ENCODE data around the gene FLII. TPM values are rescaled to one million over a fixed set of nuclear protein-coding genes. Genes with fewer than 3 reads are reported as not detected.
A peak's percentile ranks its signal among the peaks of the same experiment; 100 is the strongest.

FLII gene
- total and polyA plus RNA-seq, 2 experiments from 2014 or later = 175 to 373 TPM

GRCh38 chr17:18254888-18255649 is 3.5 kb downstream of the FLII start:
- Histone ChIP-seq H2AFZ (no peak overlapping the region), H3K36me3 (ENCODE audit: insufficient read depth) (peaks cover 12% of the 10 kb centered on the region), H3K4me3 (no peak overlapping the region), H3K79me2 (replicated peaks; ENCODE audit: insufficient read depth) (peaks cover 27% of the 10 kb centered on the region), H3K27me3 (ENCODE audit: insufficient read depth) (no peaks in the 10 kb centered on the region), H4K20me1 (replicated peaks; ENCODE audit: insufficient read depth) (peaks cover 4% of the 10 kb centered on the region), H3K4me1 (ENCODE audit: insufficient read depth) (peaks cover 15% of the 10 kb centered on the region), H3K4me2 (no peak overlapping the region), H3K27ac (ENCODE audit: low read depth) (no peak overlapping the region), H3F3A (replicated peaks; ENCODE audit: low read depth) (peaks cover 13% of the 10 kb centered on the region), H3K9me2 (ENCODE audit: insufficient read depth) (no peaks in the 10 kb centered on the region)
- Mint-ChIP-seq H3K9me3 (no peaks in the 10 kb centered on the region), H3K4me1 (peaks cover 21% of the 10 kb centered on the region), H3K27ac (no peak overlapping the region), H3K36me3 (ENCODE audit: low read depth) (peaks cover 58% of the 10 kb centered on the region), H3K4me3 (peak overlapping the region; percentile 16; the same call in 1 of the 3 replicates), H3K27me3 (ENCODE audit: insufficient read depth, low read depth, poor library complexity) (peaks cover 8% of the 10 kb centered on the region)
- ATAC-seq = no peak
- TF ChIP-seq, protein P1, sequence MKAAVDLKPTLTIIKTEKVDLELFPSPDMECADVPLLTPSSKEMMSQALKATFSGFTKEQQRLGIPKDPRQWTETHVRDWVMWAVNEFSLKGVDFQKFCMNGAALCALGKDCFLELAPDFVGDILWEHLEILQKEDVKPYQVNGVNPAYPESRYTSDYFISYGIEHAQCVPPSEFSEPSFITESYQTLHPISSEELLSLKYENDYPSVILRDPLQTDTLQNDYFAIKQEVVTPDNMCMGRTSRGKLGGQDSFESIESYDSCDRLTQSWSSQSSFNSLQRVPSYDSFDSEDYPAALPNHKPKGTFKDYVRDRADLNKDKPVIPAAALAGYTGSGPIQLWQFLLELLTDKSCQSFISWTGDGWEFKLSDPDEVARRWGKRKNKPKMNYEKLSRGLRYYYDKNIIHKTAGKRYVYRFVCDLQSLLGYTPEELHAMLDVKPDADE (IDR thresholded peaks at IDR 0.05) = no peak
- TF ChIP-seq POLR2AphosphoS5 (IDR thresholded peaks at IDR 0.05; ENCODE audit: low read depth) = no peak
- TF ChIP-seq, protein P2, sequence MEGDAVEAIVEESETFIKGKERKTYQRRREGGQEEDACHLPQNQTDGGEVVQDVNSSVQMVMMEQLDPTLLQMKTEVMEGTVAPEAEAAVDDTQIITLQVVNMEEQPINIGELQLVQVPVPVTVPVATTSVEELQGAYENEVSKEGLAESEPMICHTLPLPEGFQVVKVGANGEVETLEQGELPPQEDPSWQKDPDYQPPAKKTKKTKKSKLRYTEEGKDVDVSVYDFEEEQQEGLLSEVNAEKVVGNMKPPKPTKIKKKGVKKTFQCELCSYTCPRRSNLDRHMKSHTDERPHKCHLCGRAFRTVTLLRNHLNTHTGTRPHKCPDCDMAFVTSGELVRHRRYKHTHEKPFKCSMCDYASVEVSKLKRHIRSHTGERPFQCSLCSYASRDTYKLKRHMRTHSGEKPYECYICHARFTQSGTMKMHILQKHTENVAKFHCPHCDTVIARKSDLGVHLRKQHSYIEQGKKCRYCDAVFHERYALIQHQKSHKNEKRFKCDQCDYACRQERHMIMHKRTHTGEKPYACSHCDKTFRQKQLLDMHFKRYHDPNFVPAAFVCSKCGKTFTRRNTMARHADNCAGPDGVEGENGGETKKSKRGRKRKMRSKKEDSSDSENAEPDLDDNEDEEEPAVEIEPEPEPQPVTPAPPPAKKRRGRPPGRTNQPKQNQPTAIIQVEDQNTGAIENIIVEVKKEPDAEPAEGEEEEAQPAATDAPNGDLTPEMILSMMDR (conservative IDR thresholded peaks at IDR 0.05; ENCODE audit: low read depth in 2 of 2) = peak in 1 of 2 experiments; percentile 22; a peak in 2 of 4 replicates
- no peak for DNase-seq (ENCODE audit: low spot score)

DNA sequence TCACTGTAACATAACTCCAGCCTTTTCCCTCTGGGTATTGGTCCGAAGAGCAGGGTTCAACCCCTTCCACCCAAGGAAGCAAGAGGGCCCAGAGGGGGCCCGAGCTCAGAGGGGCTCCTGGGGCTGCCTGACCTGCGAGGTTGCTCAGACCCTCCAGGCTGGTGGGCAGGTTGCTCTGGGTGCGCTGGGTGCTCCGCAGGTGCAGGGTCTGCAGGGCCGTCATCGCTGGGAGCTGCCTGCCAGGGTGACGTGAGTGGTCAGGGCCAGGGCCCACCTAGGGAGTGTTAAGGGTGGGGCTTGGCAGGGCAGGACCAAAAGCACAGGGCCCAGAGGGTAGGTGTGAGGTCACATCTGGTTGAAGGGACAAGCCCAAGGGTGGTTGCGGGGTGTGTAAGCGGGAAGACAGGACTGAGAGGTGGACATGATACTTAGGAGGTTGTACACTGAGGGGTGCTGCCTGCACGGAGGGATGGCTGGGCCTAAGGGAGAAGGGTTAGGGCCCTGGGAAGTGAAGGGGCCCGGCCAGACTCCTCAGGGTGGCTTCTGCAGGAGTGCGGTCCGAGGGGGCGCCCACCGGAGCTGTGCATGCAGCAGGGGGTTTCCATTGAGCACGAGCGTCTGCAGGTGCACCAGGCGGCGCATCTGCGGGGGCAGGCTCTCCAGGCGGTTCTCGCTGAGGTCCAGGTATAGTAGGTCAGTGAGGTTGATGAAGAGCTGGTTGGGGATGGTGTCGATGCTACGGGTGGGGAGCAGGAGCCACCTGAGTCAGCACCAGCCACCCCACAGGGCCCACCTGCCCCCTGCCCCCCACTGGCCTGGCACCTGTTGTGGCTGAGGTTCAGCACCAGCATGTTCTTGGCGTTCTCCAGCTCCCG is 4.4 kb downstream of the FLII start:
- H3K27me3 Mint-ChIP-seq (ENCODE audit: insufficient read depth, low read depth, poor library complexity) = peaks cover 11% of the 10 kb centered on the region
- peaks cover 64% of the 10 kb centered on the region for H3K36me3 Mint-ChIP-seq (ENCODE audit: low read depth)
- H3K27ac Mint-ChIP-seq = no peak overlapping the region
- H3K4me1 Mint-ChIP-seq = peaks cover 16% of the 10 kb centered on the region
- ATAC-seq = no peak
- no peak for DNase-seq (ENCODE audit: low spot score)
- H4K20me1 ChIP-seq (replicated peaks; ENCODE audit: insufficient read depth) = peaks cover 4% of the 10 kb centered on the region
- H3K4me3 Mint-ChIP-seq = no peak overlapping the region
- peaks cover 27% of the 10 kb centered on the region for H3K79me2 ChIP-seq (replicated peaks; ENCODE audit: insufficient read depth)
- no peak overlapping the region for H2AFZ ChIP-seq
- H3K27ac ChIP-seq (ENCODE audit: low read depth) = no peak overlapping the region
- H3K4me3 ChIP-seq = no peak overlapping the region
- TF ChIP-seq CREB1 (CRISPR knock-in tag; IDR thresholded peaks at IDR 0.05; ENCODE audit: low read depth) = no peak
- TF ChIP-seq, protein P1 (IDR thresholded peaks at IDR 0.05) = no peak
- TF ChIP-seq, protein P2 (conservative IDR thresholded peaks at IDR 0.05; ENCODE audit: low read depth in 2 of 2) = no peak
- no peak for TF ChIP-seq NANOG (IDR thresholded peaks at IDR 0.05; ENCODE audit: borderline replicate concordance)
- no peak for TF ChIP-seq STAT1 (IDR thresholded peaks at IDR 0.05; ENCODE audit: unreplicated experiment)
- no peak for TF ChIP-seq REST (IDR thresholded peaks at IDR 0.05; ENCODE audit: unreplicated experiment)
- no peak for TF ChIP-seq ZNF114 (CRISPR knock-in tag; IDR thresholded peaks at IDR 0.05)
- no peak for TF ChIP-seq EZH2 (IDR thresholded peaks at IDR 0.05; ENCODE audit: low read depth, unreplicated experiment)
- no peak for TF ChIP-seq POLR2AphosphoS5 (IDR thresholded peaks at IDR 0.05; ENCODE audit: low read depth)
- H3K4me2 ChIP-seq = no peak overlapping the region
- H3F3A ChIP-seq (replicated peaks; ENCODE audit: low read depth) = 0 out of 2 replicates have a peak, but pooled peaks cover 6% of the 10 kb centered on the region
- no peaks in the 10 kb centered on the region for H3K9me2 ChIP-seq (ENCODE audit: insufficient read depth)
- H3K4me1 ChIP-seq (ENCODE audit: insufficient read depth) = peaks cover 9% of the 10 kb centered on the region
- H3K27me3 ChIP-seq (ENCODE audit: insufficient read depth) = no peaks in the 10 kb centered on the region
- no peaks in the 10 kb centered on the region for H3K9me3 Mint-ChIP-seq
- peaks cover 18% of the 10 kb centered on the region for H3K36me3 ChIP-seq (ENCODE audit: insufficient read depth)
